IPS-18a (cell line): ENCODE measurements around the gene FTHL17.

Experiments used
- H3K27ac ChIP-seq: one replicate; pipeline ENCODE4 v1.5.1; 2013; ENCODE audit warnings: low read length
- H3K27me3 ChIP-seq: one replicate; pipeline ENCODE4 v1.6.1; 2013; ENCODE audit warnings: mild to moderate bottlenecking, low read length; ENCODE audit not compliant: control insufficient read depth, insufficient read depth
- H3K36me3 ChIP-seq: one replicate; pipeline ENCODE4 v1.6.1; 2013; ENCODE audit warnings: low read depth, low read length; ENCODE audit not compliant: control insufficient read depth
- H3K4me1 ChIP-seq: one replicate; pipeline ENCODE4 v1.6.1; 2013; ENCODE audit warnings: low read depth, low read length; ENCODE audit not compliant: control insufficient read depth
- H3K4me3 ChIP-seq: one replicate; pipeline ENCODE4 v1.5.1; 2013; ENCODE audit warnings: low read length
- H3K9ac ChIP-seq: one replicate; pipeline ENCODE4 v1.6.1; 2013; ENCODE audit warnings: mild to moderate bottlenecking, low read length, moderate library complexity
- H3K9me3 ChIP-seq: one replicate; pipeline ENCODE4 v1.6.1; 2013; ENCODE audit warnings: low read depth, low read length; ENCODE audit not compliant: control insufficient read depth

Gene FTHL17

GRCh38 chrX:31038575-31039326 is 33.1 kb downstream of the FTHL17 start:
- no peak overlapping the region for H3K27ac ChIP-seq
- no peaks in the 10 kb centered on the region for H3K27me3 ChIP-seq
- no peaks in the 10 kb centered on the region for H3K36me3 ChIP-seq
- H3K4me1 ChIP-seq: no peaks in the 10 kb centered on the region
- H3K9ac ChIP-seq: no peak overlapping the region
- no peak overlapping the region for H3K4me3 ChIP-seq
- H3K9me3 ChIP-seq: peaks cover 19% of the 10 kb centered on the region

- Histone ChIP-seq H3K4me3 (no peak overlapping the region), H3K4me1 (no peaks in the 10 kb centered on the region), H3K9ac (no peak overlapping the region), H3K27ac (no peak overlapping the region), H3K27me3 (no peaks in the 10 kb centered on the region), H3K36me3 (no peaks in the 10 kb centered on the region), H3K9me3 (peaks cover 14% of the 10 kb centered on the region)
Measured at GRCh38 chrX:31036895-31037294, 34.9 kb downstream of the FTHL17 start.

- H3K27me3 ChIP-seq: no peaks in the 10 kb centered on the region
- H3K9me3 ChIP-seq: peaks cover 10% of the 10 kb centered on the region
- no peaks in the 10 kb centered on the region for H3K36me3 ChIP-seq
- no peak overlapping the region for H3K4me3 ChIP-seq
- no peaks in the 10 kb centered on the region for H3K4me1 ChIP-seq
- no peak overlapping the region for H3K9ac ChIP-seq
- no peak overlapping the region for H3K27ac ChIP-seq
Measured at GRCh38 chrX:31027351-31027750, 44.5 kb downstream of the FTHL17 start.

DNA sequence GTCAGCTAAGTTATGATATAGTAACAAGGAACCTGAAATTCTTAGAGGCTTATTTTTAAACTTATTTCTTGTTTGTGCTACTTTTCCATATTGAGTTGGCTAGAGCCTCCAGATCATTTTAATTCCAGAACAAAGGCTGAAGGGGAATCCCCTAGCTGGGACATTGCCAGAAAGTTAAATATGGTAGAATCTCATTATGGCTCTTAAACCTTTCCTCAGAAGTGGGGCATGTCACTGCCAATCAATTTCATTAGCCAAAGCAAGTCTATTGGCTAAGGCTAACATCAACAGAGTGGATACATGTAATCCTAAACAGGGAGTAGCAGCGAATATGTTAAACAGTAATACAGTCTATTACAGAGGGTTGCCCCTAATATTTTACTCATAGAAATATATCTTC is 47.0 kb downstream of the FTHL17 start:
- H3K27ac ChIP-seq: no peak overlapping the region
- no peak overlapping the region for H3K4me3 ChIP-seq
- H3K36me3 ChIP-seq: no peaks in the 10 kb centered on the region
- H3K4me1 ChIP-seq: no peaks in the 10 kb centered on the region
- no peaks in the 10 kb centered on the region for H3K27me3 ChIP-seq
- H3K9me3 ChIP-seq: peaks cover 10% of the 10 kb centered on the region
- H3K9ac ChIP-seq: no peak overlapping the region

- Histone ChIP-seq H3K27me3 (no peaks in the 10 kb centered on the region), H3K36me3 (no peaks in the 10 kb centered on the region), H3K9ac (no peak overlapping the region), H3K4me1 (no peaks in the 10 kb centered on the region), H3K9me3 (peaks cover 15% of the 10 kb centered on the region), H3K4me3 (no peak overlapping the region), H3K27ac (no peak overlapping the region)
Measured at GRCh38 chrX:31021537-31021936, 50.3 kb downstream of the FTHL17 start.
